Neural cell (in vitro differentiated cells): Measurements from ENCODE around the gene ARIH1. TPM values are rescaled to one million over a fixed set of nuclear protein-coding genes. Genes with fewer than 3 reads are reported as not detected.

ENCODE experiments used
- H2AFZ ChIP-seq: fragments of 200-600, 300-800 bp; sonication (generic), shearing (Covaris generic); 2 replicates; pipeline ENCODE4 v1.6.0; 2014; ENCODE audit warnings: low read depth, mild to moderate bottlenecking, antibody characterized with exemption, low read length, moderate library complexity
- H3F3A ChIP-seq: fragments of 200-600 bp; shearing (Covaris generic); 2 replicates; pipeline ENCODE4 v1.6.1; 2016; ENCODE audit warnings: mild to moderate bottlenecking, moderate library complexity, mixed read lengths, antibody characterized with exemption, low read length; ENCODE audit not compliant: insufficient read depth, poor library complexity, severe bottlenecking
- H3K27ac ChIP-seq: fragments of 200-600, 300-800 bp; sonication (generic), shearing (Covaris generic); 2 replicates; pipeline ENCODE4 v1.5.1; 2014; ENCODE audit warnings: mild to moderate bottlenecking, low read length, moderate library complexity
- H3K27me3 ChIP-seq: fragments of 300-800, 200-600 bp; sonication (generic), shearing (Covaris generic); 2 replicates; pipeline ENCODE4 v1.6.0; 2014; ENCODE audit warnings: mild to moderate bottlenecking, low read depth, low read length, moderate library complexity; ENCODE audit not compliant: insufficient read depth
- H3K36me3 ChIP-seq: fragments of 300-800, 200-600 bp; sonication (generic), shearing (Covaris generic); 2 replicates; pipeline ENCODE4 v1.5.1; 2014; ENCODE audit warnings: mild to moderate bottlenecking, antibody characterized with exemption, low read length, moderate library complexity; ENCODE audit not compliant: insufficient read depth
- H3K4me2 ChIP-seq: fragments of 300-800, 200-600 bp; sonication (generic), shearing (Covaris generic); 2 replicates; pipeline ENCODE4 v1.6.0; 2014; ENCODE audit warnings: mild to moderate bottlenecking, low read length
- H3K4me3 ChIP-seq: fragments of 300-800, 200-600 bp; sonication (generic), shearing (Covaris generic); 2 replicates; pipeline ENCODE4 v1.5.1; 2014; ENCODE audit warnings: mild to moderate bottlenecking, low read length, moderate library complexity
- H3K79me2 ChIP-seq: fragments of 200-600 bp; shearing (Covaris generic); replicated peaks from 2 replicates; pipeline ENCODE4 v1.6.0; 2014; ENCODE audit warnings: mild to moderate bottlenecking, low read length, moderate library complexity; ENCODE audit not compliant: insufficient read depth
- H3K9ac ChIP-seq: fragments of 300-800, 200-600 bp; sonication (generic), shearing (Covaris generic); 2 replicates; pipeline ENCODE4 v1.6.1; 2016; ENCODE audit warnings: mild to moderate bottlenecking, low read length, mixed read lengths
- H3K9me2 ChIP-seq: fragments of 200-600 bp; shearing (Covaris generic); 2 replicates; pipeline ENCODE4 v1.6.1; 2016; ENCODE audit warnings: mild to moderate bottlenecking, low read length, mixed read lengths; ENCODE audit not compliant: insufficient read depth
- H3K9me3 ChIP-seq: fragments of 200-600, 300-800 bp; sonication (generic), shearing (Covaris generic); 2 replicates; pipeline ENCODE4 v1.6.1; 2016; ENCODE audit warnings: mild to moderate bottlenecking, mixed run types, low read length, moderate library complexity, mixed read lengths
- H4K20me1 ChIP-seq: fragments of 200-600 bp; shearing (Covaris generic); 2 replicates; pipeline ENCODE4 v1.6.1; 2016; ENCODE audit warnings: mild to moderate bottlenecking, mixed run types; ENCODE audit not compliant: insufficient read depth
- CTCF ChIP-seq: fragments of 450-650 bp; IDR thresholded peaks from 2 replicates; pipeline ENCODE4 v1.5.1; 2014; ENCODE audit warnings: antibody characterized with exemption, mild to moderate bottlenecking, moderate library complexity; ENCODE audit not compliant: poor library complexity, severe bottlenecking
- EP300 ChIP-seq: fragments of 450-650 bp; conservative IDR thresholded peaks from 2 replicates; pipeline ENCODE4 v1.6.1; 2014; ENCODE audit warnings: antibody characterized with exemption, mild to moderate bottlenecking, moderate library complexity; ENCODE audit not compliant: poor library complexity, severe bottlenecking
- EZH2 ChIP-seq: fragments of 200-600, 300-800 bp; shearing (Covaris generic), sonication (generic); IDR thresholded peaks from 2 replicates; pipeline ENCODE4 v1.6.1; 2014; ENCODE audit warnings: antibody characterized with exemption, low read length, borderline replicate concordance, mild to moderate bottlenecking; ENCODE audit not compliant: insufficient read depth, poor library complexity, severe bottlenecking
- MXI1 ChIP-seq: fragments of 450-650 bp; conservative IDR thresholded peaks from 2 replicates; pipeline ENCODE4 v1.6.1; 2014; ENCODE audit warnings: antibody characterized with exemption, mild to moderate bottlenecking; ENCODE audit not compliant: poor library complexity, severe bottlenecking
- POLR2AphosphoS5 ChIP-seq: IDR thresholded peaks from 2 replicates; pipeline ENCODE4 v1.6.1; 2012
- RAD21 ChIP-seq: fragments of 450-650 bp; conservative IDR thresholded peaks from 2 replicates; pipeline ENCODE4 v1.6.1; 2014; ENCODE audit warnings: antibody characterized with exemption, mild to moderate bottlenecking, moderate library complexity
- REST ChIP-seq: IDR thresholded peaks from 2 replicates; pipeline ENCODE4 v1.6.1; 2012; ENCODE audit warnings: borderline replicate concordance
- SMC3 ChIP-seq: fragments of 450-650 bp; conservative IDR thresholded peaks from 2 replicates; pipeline ENCODE4 v1.6.1; 2014; ENCODE audit warnings: antibody characterized with exemption, mild to moderate bottlenecking, moderate library complexity; ENCODE audit not compliant: poor library complexity
- TAF1 ChIP-seq: IDR thresholded peaks from 2 replicates; pipeline ENCODE4 v1.6.1; 2012; ENCODE audit warnings: low read depth
- polyA plus RNA-seq: library from polyadenylated mRNA; depleted of rRNA; stranded (reverse); fragments of >200 nt; gene quantifications from 2 replicates; pipeline ENCODE4 v1.2.3, GENCODE V29; 2014

Gene ARIH1
- polyA plus RNA-seq, 1 donor from 2014 or later = 72.1 TPM

GRCh38 chr15:72560458-72560857, 86.3 kb downstream of the ARIH1 start:
- TF ChIP-seq MXI1 (no peak), REST (no peak), TAF1 (no peak)
- no peaks in the 10 kb centered on the region for H3K27me3 ChIP-seq
- H3K9me3 ChIP-seq = no peaks in the 10 kb centered on the region
- H3K9ac ChIP-seq = no peak overlapping the region
- no peak overlapping the region for H3K4me3 ChIP-seq
- H3K9me2 ChIP-seq = no peaks in the 10 kb centered on the region
- no peaks in the 10 kb centered on the region for H4K20me1 ChIP-seq
- H3F3A ChIP-seq = no peaks in the 10 kb centered on the region
- H3K79me2 ChIP-seq = peaks cover 16% of the 10 kb centered on the region
- peaks cover 4% of the 10 kb centered on the region for H3K36me3 ChIP-seq
- H3K27ac ChIP-seq = no peak overlapping the region
- no peak overlapping the region for H3K4me2 ChIP-seq
- no peak overlapping the region for H2AFZ ChIP-seq

- peaks cover 8% of the 10 kb centered on the region for H3K36me3 ChIP-seq
- no peaks in the 10 kb centered on the region for H4K20me1 ChIP-seq
- no peak for TF ChIP-seq RAD21
- no peak for TF ChIP-seq MXI1
- no peak for TF ChIP-seq TAF1
- no peak for TF ChIP-seq REST
- no peak for TF ChIP-seq EP300
- no peak for TF ChIP-seq EZH2
- no peak for TF ChIP-seq CTCF
- no peak for TF ChIP-seq POLR2AphosphoS5
- TF ChIP-seq SMC3 = no peak
- no peak overlapping the region for H3K4me2 ChIP-seq
- no peaks in the 10 kb centered on the region for H3K9me3 ChIP-seq
- H3K27me3 ChIP-seq = no peaks in the 10 kb centered on the region
- H3K9ac ChIP-seq = no peak overlapping the region
- no peak overlapping the region for H3K27ac ChIP-seq
- no peak overlapping the region for H2AFZ ChIP-seq
- no peaks in the 10 kb centered on the region for H3F3A ChIP-seq
- peaks cover 16% of the 10 kb centered on the region for H3K79me2 ChIP-seq
- H3K9me2 ChIP-seq = no peaks in the 10 kb centered on the region
- no peak overlapping the region for H3K4me3 ChIP-seq
These were observed 88.3 kb downstream of the ARIH1 start for GRCh38 chr15:72562386-72562785.
